Neural crest cell (in vitro differentiated cells): ENCODE data around the gene KCNIP3. TPM values are rescaled to one million over a fixed set of nuclear protein-coding genes. Genes with fewer than 3 reads are reported as not detected.

Source experiments
- DNase-seq: peaks from one replicate; pipeline ENCODE4 v3.0.0; 2021; ENCODE audit warnings: low read depth, mixed read lengths, low spot score
- H3K27ac Mint-ChIP-seq: one replicate; pipeline ENCODE4 v1.8.0; 2021; ENCODE audit warnings: mild to moderate bottlenecking, mixed read lengths; ENCODE audit not compliant: unreplicated experiment
- H3K27me3 Mint-ChIP-seq: 2 replicates; pipeline ENCODE4 v1.8.0; 2021; ENCODE audit warnings: low read depth, mild to moderate bottlenecking, mixed read lengths
- H3K36me3 Mint-ChIP-seq: 2 replicates; pipeline ENCODE4 v1.8.0; 2021; ENCODE audit warnings: low read depth, mild to moderate bottlenecking, mixed read lengths
- H3K4me1 Mint-ChIP-seq: 2 replicates; pipeline ENCODE4 v1.8.0; 2021; ENCODE audit warnings: mixed read lengths
- H3K4me3 Mint-ChIP-seq: one replicate; pipeline ENCODE4 v1.8.0; 2021; ENCODE audit warnings: mild to moderate bottlenecking, mixed read lengths
- H3K9me3 Mint-ChIP-seq: 2 replicates; pipeline ENCODE4 v1.8.0; 2021; ENCODE audit warnings: mixed read lengths
- CTCF ChIP-seq: fragments of 200-600 bp; sonication (generic); conservative IDR thresholded peaks from 2 replicates; pipeline ENCODE4 v1.5.0; 2021; ENCODE audit warnings: antibody characterized with exemption, mild to moderate bottlenecking
- total RNA-seq: library from RNA; stranded (reverse); gene quantifications from 2 replicates; pipeline ENCODE4 v1.2.1, GENCODE V29; 2021

The KCNIP3 gene
- total RNA-seq, 1 donor from 2014 or later = 2.9 TPM

- no peak for DNase-seq
- TF ChIP-seq CTCF = no peak
- no peaks in the 10 kb centered on the region for H3K4me1 Mint-ChIP-seq
- H3K27ac Mint-ChIP-seq = no peak overlapping the region
- no peak overlapping the region for H3K4me3 Mint-ChIP-seq
- H3K27me3 Mint-ChIP-seq = no peaks in the 10 kb centered on the region
- H3K36me3 Mint-ChIP-seq = no peaks in the 10 kb centered on the region
- H3K9me3 Mint-ChIP-seq = no peaks in the 10 kb centered on the region
These were observed 36.8 kb downstream of the KCNIP3 start for GRCh38 chr2:95333888-95334338.

GRCh38 chr2:95334916-95335641 lies 37.9 kb downstream of the KCNIP3 start:
- Mint-ChIP-seq H3K9me3 (no peaks in the 10 kb centered on the region), H3K36me3 (no peaks in the 10 kb centered on the region), H3K4me1 (no peaks in the 10 kb centered on the region), H3K27me3 (no peaks in the 10 kb centered on the region), H3K27ac (no peak overlapping the region), H3K4me3 (no peak overlapping the region)
- no peak for DNase-seq
- no peak for TF ChIP-seq CTCF

- Mint-ChIP-seq H3K9me3 (no peaks in the 10 kb centered on the region), H3K36me3 (no peaks in the 10 kb centered on the region), H3K27ac (no peak overlapping the region), H3K4me1 (no peaks in the 10 kb centered on the region), H3K4me3 (no peak overlapping the region), H3K27me3 (peaks cover 9% of the 10 kb centered on the region)
- no peak for DNase-seq
- no peak for TF ChIP-seq CTCF
These were observed 39.3 kb downstream of the KCNIP3 start for GRCh38 chr2:95336406-95336805.

GRCh38 chr2:95337829-95338228 lies 40.7 kb downstream of the KCNIP3 start:
- H3K36me3 Mint-ChIP-seq = no peaks in the 10 kb centered on the region
- H3K9me3 Mint-ChIP-seq = no peaks in the 10 kb centered on the region
- H3K4me3 Mint-ChIP-seq = no peak overlapping the region
- DNase-seq = no peak
- no peak overlapping the region for H3K27ac Mint-ChIP-seq
- TF ChIP-seq CTCF = no peak
- peaks cover 20% of the 10 kb centered on the region for H3K27me3 Mint-ChIP-seq
- H3K4me1 Mint-ChIP-seq = no peaks in the 10 kb centered on the region

- H3K4me3 Mint-ChIP-seq = peak overlapping the region; percentile 72
- no peaks in the 10 kb centered on the region for H3K36me3 Mint-ChIP-seq
- no peaks in the 10 kb centered on the region for H3K9me3 Mint-ChIP-seq
- H3K27me3 Mint-ChIP-seq = peaks cover 57% of the 10 kb centered on the region
- H3K27ac Mint-ChIP-seq = no peak overlapping the region
- DNase-seq = no peak
- no peak for TF ChIP-seq CTCF
- no peaks in the 10 kb centered on the region for H3K4me1 Mint-ChIP-seq
These were observed 45.6 kb downstream of the KCNIP3 start for GRCh38 chr2:95342556-95343320.
